HEK293 (cell line): ENCODE results near the gene LYZ.

ENCODE experiments used
- CTCF ChIA-PET: fragments of 350-600 bp; formaldehyde crosslinking; extraction: SDS; loops from one replicate; lab custom pipeline; 2021; ENCODE audit warnings: antibody characterized with exemption; lab: Yijun Ruan, JAX
- POLR2A ChIA-PET: fragments of 300-600 bp; formaldehyde crosslinking; extraction: SDS; loops from one replicate; lab custom pipeline; 2020; ENCODE audit warnings: antibody characterized with exemption, inconsistent platforms; lab: Yijun Ruan, JAX
- H3K27ac ChIP-seq: fragments of 200-500 bp; sonication (Bioruptor generic); 2 replicates; pipeline ENCODE4 v1.5.1; 2014; ENCODE audit warnings: low read depth, low read length, control low read depth, inconsistent platforms; ENCODE audit errors: extremely low read depth
- H3K36me3 ChIP-seq, 2 experiments: fragments of 200-500 bp in 1 of 2; sonication (Bioruptor generic) in 1 of 2; 1 replicate in 1 of 2; 2 replicates in 1 of 2; pipeline ENCODE4 v1.5.1; 2014 to 2017; ENCODE audit warnings: inconsistent platforms in 2 of 2, low read length in 2 of 2; ENCODE audit not compliant: control insufficient read depth in 2 of 2, insufficient read depth in 1 of 2
- H3K4me1 ChIP-seq: fragments of 200-500 bp; sonication (Bioruptor generic); 2 replicates; pipeline ENCODE4 v1.5.1; 2014; ENCODE audit warnings: mild to moderate bottlenecking, low read length, inconsistent platforms; ENCODE audit not compliant: control insufficient read depth, insufficient read depth
- H3K4me3 ChIP-seq: 2 replicates; pipeline ENCODE4 v1.5.1; 2011; ENCODE audit warnings: low read depth, mild to moderate bottlenecking, control low read depth, low read length, moderate library complexity
- H3K9me3 ChIP-seq: fragments of 200-500 bp; sonication (Bioruptor generic); 2 replicates; pipeline ENCODE4 v1.5.1; 2014; ENCODE audit warnings: low read depth, low read length, inconsistent platforms; ENCODE audit not compliant: control insufficient read depth, insufficient read depth
- TCF7L2 ChIP-seq: IDR thresholded peaks from 2 replicates; pipeline ENCODE4 v1.6.1; 2011; ENCODE audit warnings: low read depth, mild to moderate bottlenecking, inconsistent platforms, low read length, moderate library complexity, borderline replicate concordance
- YY2 ChIP-seq: fragments of 450-650 bp; formaldehyde crosslinking; IDR thresholded peaks from 2 replicates; pipeline ENCODE4 v1.5.1; 2016; ENCODE audit warnings: missing biosample characterization, missing genetic modification characterization
- ZIC2 ChIP-seq: fragments of 450-650 bp; formaldehyde crosslinking; IDR thresholded peaks from 2 replicates; pipeline ENCODE4 v1.5.1; 2016; ENCODE audit warnings: missing biosample characterization, missing genetic modification characterization
- ZNF148 ChIP-seq: fragments of 450-650 bp; formaldehyde crosslinking; IDR thresholded peaks from 2 replicates; pipeline ENCODE4 v1.5.0; 2017; ENCODE audit warnings: missing biosample characterization, missing genetic modification characterization, borderline replicate concordance
- ZNF2 ChIP-seq: fragments of 450-650 bp; formaldehyde crosslinking; IDR thresholded peaks from 2 replicates; pipeline ENCODE4 v1.5.1; 2016; ENCODE audit warnings: missing biosample characterization, missing genetic modification characterization
- ZNF416 ChIP-seq: fragments of 450-650 bp; formaldehyde crosslinking; IDR thresholded peaks from 2 replicates; pipeline ENCODE4 v1.5.1; 2016; ENCODE audit warnings: missing biosample characterization, missing genetic modification characterization
- ZNF488 ChIP-seq: fragments of 450-650 bp; formaldehyde crosslinking; IDR thresholded peaks from 2 replicates; pipeline ENCODE4 v1.5.1; 2016; ENCODE audit warnings: missing biosample characterization, missing genetic modification characterization
- ZNF558 ChIP-seq: fragments of 450-650 bp; formaldehyde crosslinking; IDR thresholded peaks from 2 replicates; pipeline ENCODE4 v1.5.1; 2016; ENCODE audit warnings: missing biosample characterization, missing genetic modification characterization
- ZNF585B ChIP-seq: fragments of 450-650 bp; formaldehyde crosslinking; IDR thresholded peaks from 2 replicates; pipeline ENCODE4 v1.5.1; 2016; ENCODE audit warnings: missing biosample characterization, missing genetic modification characterization
- ZNF654 ChIP-seq: fragments of 450-650 bp; formaldehyde crosslinking; IDR thresholded peaks from 2 replicates; pipeline ENCODE4 v1.5.1; 2016; ENCODE audit warnings: low read depth, missing biosample characterization, missing genetic modification characterization
- ZNF704 ChIP-seq: fragments of 450-650 bp; formaldehyde crosslinking; IDR thresholded peaks from 2 replicates; pipeline ENCODE4 v1.5.1; 2016; ENCODE audit warnings: missing biosample characterization, missing genetic modification characterization
- ZSCAN16 ChIP-seq: fragments of 450-650 bp; formaldehyde crosslinking; IDR thresholded peaks from 2 replicates; pipeline ENCODE4 v1.5.1; 2016; ENCODE audit warnings: missing biosample characterization, missing genetic modification characterization
- ZSCAN4 ChIP-seq: fragments of 450-650 bp; formaldehyde crosslinking; IDR thresholded peaks from 2 replicates; pipeline ENCODE4 v1.5.1; 2017; ENCODE audit warnings: missing biosample characterization, missing genetic modification characterization

Gene LYZ

GRCh38 chr12:69383074-69383473 lies 34.9 kb downstream of the LYZ start:
- peaks cover 31% of the 10 kb centered on the region in 2 experiments for H3K36me3 ChIP-seq
- no peak overlapping the region for H3K27ac ChIP-seq
- H3K4me3 ChIP-seq = no peak overlapping the region
- ChIA-PET CTCF (interaction anchor here (1.0 kb wide), 1 partner anchor 187 kb away, joined by 3 read pairs; no protein-coding TSS in a partner anchor), POLR2A (no interaction called here)
- TF ChIP-seq YY2 (tag by site-specific recombination) (no peak), ZSCAN16 (tag by site-specific recombination) (no peak)
- H3K9me3 ChIP-seq = no peaks in the 10 kb centered on the region
- H3K4me1 ChIP-seq = no peaks in the 10 kb centered on the region

GRCh38 chr12:69385038-69385437 lies 36.9 kb downstream of the LYZ start:
- no peak for TF ChIP-seq ZIC2
- no peak for TF ChIP-seq ZNF416 (tag by site-specific recombination)
- TF ChIP-seq ZNF148 (tag by site-specific recombination) = no peak
- TF ChIP-seq ZNF558 (tag by site-specific recombination) = no peak
- TF ChIP-seq, all 188 proteins: peak for 0
- Histone ChIP-seq H3K36me3 (peaks cover 25 to 27% of the 10 kb centered on the region in 2 experiments), H3K4me3 (no peak overlapping the region), H3K4me1 (no peaks in the 10 kb centered on the region), H3K27ac (no peak overlapping the region), H3K9me3 (no peaks in the 10 kb centered on the region)
- ChIA-PET CTCF (interaction anchor here (0.6 to 2.5 kb wide), 2 partner anchors 27 to 41 kb away, joined by 3 to 11 read pairs; no protein-coding TSS in a partner anchor), POLR2A (interaction anchor here (1.1 kb wide), 1 partner anchor 99 kb away, joined by 3 read pairs; no protein-coding TSS in a partner anchor)

GRCh38 chr12:69386921-69387320 lies 38.7 kb downstream of the LYZ start:
- no peak overlapping the region for H3K4me3 ChIP-seq
- ChIA-PET CTCF (interaction anchor here (0.6 to 1.2 kb wide), 4 partner anchors 65 to 203 kb away, joined by 3 read pairs; no protein-coding TSS in a partner anchor), POLR2A (no interaction called here)
- TF ChIP-seq TCF7L2 (no peak), ZNF416 (tag by site-specific recombination) (no peak), ZSCAN4 (tag by site-specific recombination) (no peak), ZNF558 (tag by site-specific recombination) (no peak), ZNF704 (tag by site-specific recombination) (no peak), ZNF654 (no peak), ZNF585B (tag by site-specific recombination) (no peak), ZNF488 (tag by site-specific recombination) (no peak), ZNF2 (tag by site-specific recombination) (no peak)
- no peaks in the 10 kb centered on the region for H3K4me1 ChIP-seq
- H3K27ac ChIP-seq = no peak overlapping the region
- peaks cover 36% of the 10 kb centered on the region in 2 experiments for H3K36me3 ChIP-seq
- no peaks in the 10 kb centered on the region for H3K9me3 ChIP-seq
